H9 (cell line): ENCODE results near the gene CFAP61. TPM values are rescaled to one million over a fixed set of nuclear protein-coding genes. Genes with fewer than 3 reads are reported as not detected.
A peak's percentile ranks its signal among the peaks of the same experiment; 100 is the strongest.

ENCODE experiments used
- DNase-seq: peaks from one replicate; pipeline ENCODE4 v3.0.0-alpha.2; 2017
- H2AFZ ChIP-seq: one replicate; pipeline ENCODE4 v1.6.1; 2013; ENCODE audit warnings: mild to moderate bottlenecking, low read length, control low read depth, moderate library complexity
- H2AK5ac ChIP-seq: 2 replicates; pipeline ENCODE4 v1.6.1; 2013; ENCODE audit warnings: low read length, control low read depth, mixed read lengths; ENCODE audit not compliant: insufficient read length
- H2BK120ac ChIP-seq: one replicate; pipeline ENCODE4 v1.6.1; 2013; ENCODE audit warnings: low read depth, mild to moderate bottlenecking, low read length, control low read depth, inconsistent platforms; ENCODE audit not compliant: poor library complexity, severe bottlenecking
- H2BK12ac ChIP-seq: 2 replicates; pipeline ENCODE4 v1.6.1; 2013; ENCODE audit warnings: low read length, control low read depth, mixed read lengths, low read depth; ENCODE audit not compliant: insufficient read length
- H2BK15ac ChIP-seq: 2 replicates; pipeline ENCODE4 v1.6.1; 2013; ENCODE audit warnings: low read depth, low read length, control low read depth
- H2BK20ac ChIP-seq: one replicate; pipeline ENCODE4 v1.6.1; 2013; ENCODE audit warnings: low read depth, mild to moderate bottlenecking, low read length, control low read depth, inconsistent platforms; ENCODE audit not compliant: poor library complexity, severe bottlenecking
- H2BK5ac ChIP-seq: 2 replicates; pipeline ENCODE4 v1.6.1; 2013; ENCODE audit warnings: low read length, control low read depth, mixed read lengths; ENCODE audit not compliant: insufficient read length
- H3K14ac ChIP-seq: 2 replicates; pipeline ENCODE4 v1.6.1; 2013; ENCODE audit warnings: low read length, control low read depth; ENCODE audit not compliant: insufficient read depth
- H3K18ac ChIP-seq: 2 replicates; pipeline ENCODE4 v1.6.1; 2013; ENCODE audit warnings: low read depth, mild to moderate bottlenecking, mixed read lengths, low read length, control low read depth; ENCODE audit not compliant: insufficient read length
- H3K23ac ChIP-seq: 2 replicates; pipeline ENCODE4 v1.6.1; 2013; ENCODE audit warnings: low read length, control low read depth, mixed read lengths, low read depth; ENCODE audit not compliant: insufficient read length
- H3K23me2 ChIP-seq: 2 replicates; pipeline ENCODE4 v1.6.1; 2013; ENCODE audit warnings: low read depth, mild to moderate bottlenecking, mixed read lengths, low read length, control low read depth; ENCODE audit not compliant: insufficient read length, poor library complexity, severe bottlenecking
- H3K27ac ChIP-seq: 2 replicates; pipeline ENCODE4 v1.5.1; 2013; ENCODE audit warnings: low read length, control low read depth, mixed read lengths, low read depth; ENCODE audit not compliant: insufficient read length
- H3K27me3 ChIP-seq: 2 replicates; pipeline ENCODE4 v1.6.1; 2013; ENCODE audit warnings: low read length, control low read depth, inconsistent platforms; ENCODE audit not compliant: insufficient read depth
- H3K4ac ChIP-seq: 2 replicates; pipeline ENCODE4 v1.6.1; 2013; ENCODE audit warnings: low read depth, mild to moderate bottlenecking, control low read depth, inconsistent platforms, low read length, moderate library complexity
- H3K4me1 ChIP-seq: 2 replicates; pipeline ENCODE4 v1.6.1; 2013; ENCODE audit warnings: low read length, control low read depth, inconsistent platforms; ENCODE audit not compliant: insufficient read depth
- H3K4me2 ChIP-seq: 2 replicates; pipeline ENCODE4 v1.6.1; 2013; ENCODE audit warnings: low read length, control low read depth, mixed read lengths; ENCODE audit not compliant: insufficient read length, insufficient read depth
- H3K56ac ChIP-seq: 2 replicates; pipeline ENCODE4 v1.6.1; 2013; ENCODE audit warnings: low read depth, mild to moderate bottlenecking, mixed read lengths, low read length, control low read depth; ENCODE audit not compliant: insufficient read length
- H3K79me1 ChIP-seq: 2 replicates; pipeline ENCODE4 v1.6.1; 2013; ENCODE audit warnings: low read depth, mild to moderate bottlenecking, moderate library complexity, low read length, control low read depth, inconsistent platforms; ENCODE audit not compliant: insufficient read depth, poor library complexity, severe bottlenecking
- H3K79me2 ChIP-seq: 2 replicates; pipeline ENCODE4 v1.6.1; 2013; ENCODE audit warnings: low read length, control low read depth, inconsistent platforms; ENCODE audit not compliant: insufficient read depth
- H3K9ac ChIP-seq: 2 replicates; pipeline ENCODE4 v1.6.1; 2013; ENCODE audit warnings: low read length, control low read depth, mixed read lengths; ENCODE audit not compliant: insufficient read length; ENCODE audit errors: extremely low read depth
- H3K9me3 ChIP-seq: one replicate; pipeline ENCODE4 v1.6.1; 2013; ENCODE audit warnings: low read depth, low read length, inconsistent platforms; ENCODE audit not compliant: control insufficient read depth
- H3T11ph ChIP-seq: one replicate; pipeline ENCODE4 v1.6.1; 2013; ENCODE audit warnings: mild to moderate bottlenecking, low read length, control low read depth, inconsistent platforms
- H4K20me1 ChIP-seq: one replicate; pipeline ENCODE4 v1.6.1; 2013; ENCODE audit not compliant: control insufficient read depth, insufficient read length, insufficient read depth
- H4K5ac ChIP-seq: 2 replicates; pipeline ENCODE4 v1.6.1; 2013; ENCODE audit warnings: low read depth, mild to moderate bottlenecking, mixed read lengths, low read length, control low read depth; ENCODE audit not compliant: insufficient read length
- H4K8ac ChIP-seq: replicated peaks from 2 replicates; pipeline ENCODE4 v1.6.1; 2013; ENCODE audit warnings: low read length, control low read depth, mixed read lengths, low read depth; ENCODE audit not compliant: insufficient read length
- H4K91ac ChIP-seq: 2 replicates; pipeline ENCODE4 v1.6.1; 2013; ENCODE audit warnings: low read depth, mild to moderate bottlenecking, moderate library complexity, mixed read lengths, low read length, control low read depth; ENCODE audit not compliant: insufficient read length
- H3K27ac Mint-ChIP-seq, 3 experiments: 2 replicates in 2 of 3; 3 replicates in 1 of 3; pipeline ENCODE4 v1.8.0; 2020 to 2021; ENCODE audit warnings: mixed read lengths in 3 of 3, mild to moderate bottlenecking in 1 of 3, moderate library complexity in 1 of 3
- H3K27me3 Mint-ChIP-seq: 2 replicates; pipeline ENCODE4 v1.8.0; 2021; ENCODE audit warnings: low read depth, mild to moderate bottlenecking, moderate library complexity, mixed read lengths
- H3K36me3 Mint-ChIP-seq, 3 experiments: 2 replicates in 2 of 3; 3 replicates in 1 of 3; pipeline ENCODE4 v1.8.0; 2020 to 2021; ENCODE audit warnings: low read depth in 3 of 3, mixed read lengths in 3 of 3; ENCODE audit not compliant: insufficient read depth in 1 of 3
- H3K4me1 Mint-ChIP-seq, 2 experiments: 2 replicates each; pipeline ENCODE4 v1.8.0; 2020; ENCODE audit warnings: mixed read lengths in 2 of 2
- H3K4me3 Mint-ChIP-seq, 2 experiments: 2 replicates in 1 of 2; 3 replicates in 1 of 2; pipeline ENCODE4 v1.8.0; 2020 to 2021; ENCODE audit warnings: mild to moderate bottlenecking in 2 of 2, mixed read lengths in 2 of 2, moderate library complexity in 1 of 2
- H3K9me3 Mint-ChIP-seq, 2 experiments: 2 replicates in 1 of 2; 3 replicates in 1 of 2; pipeline ENCODE4 v1.8.0; 2020; ENCODE audit warnings: mild to moderate bottlenecking in 2 of 2, mixed read lengths in 2 of 2, moderate library complexity in 1 of 2
- CTCF ChIP-seq: fragments of 200-600 bp; sonication (generic); conservative IDR thresholded peaks from 3 replicates; pipeline ENCODE4 v1.8.0; 2021; ENCODE audit warnings: antibody characterized with exemption, mild to moderate bottlenecking
- WGBS: extraction: QIAGEN DNeasy Blood & Tissue Kit; methylation state at CpG from one replicate; pipeline ENCODE4 v1.1.7; 2013; ENCODE audit warnings: missing lambda C conversion rate, low lambda C conversion rate, mixed read lengths; ENCODE audit not compliant: insufficient read length; ENCODE audit errors: extremely low coverage; 5-methylcytosine and 5-hydroxymethylcytosine counted together
- total RNA-seq: library from RNA; stranded (reverse); gene quantifications from 2 replicates; pipeline ENCODE4 v1.2.1, GENCODE V29; 2021

Gene CFAP61
- total RNA-seq, 1 experiment from 2014 or later = 0.44 TPM

GRCh38 chr20:20012541-20012940 lies 39.8 kb upstream of the CFAP61 start:
- no peak overlapping the region for H2AFZ ChIP-seq
- no peaks in the 10 kb centered on the region; the same call in 1 of the 2 replicates for H3K79me2 ChIP-seq
- H3K4me3 Mint-ChIP-seq = no peak overlapping the region

More at GRCh38 chr20:20012541-20012940, 39.8 kb upstream of the CFAP61 start:
- Histone ChIP-seq H2BK15ac (no peak overlapping the region), H3T11ph (no peak overlapping the region), H3K9ac (no peak overlapping the region), H3K56ac (no peak overlapping the region), H4K8ac (no peak overlapping the region), H2AK5ac (no peak overlapping the region), H3K18ac (no peak overlapping the region), H2BK120ac (no peak overlapping the region), H3K23ac (no peak overlapping the region), H3K4me1 (no peaks in the 10 kb centered on the region), H4K91ac (no peak overlapping the region), H3K9me3 (no peaks in the 10 kb centered on the region), H3K79me1 (no peaks in the 10 kb centered on the region), H4K5ac (no peak overlapping the region), H3K14ac (no peak overlapping the region), H2BK5ac (no peak overlapping the region), H3K4me2 (no peak overlapping the region), H3K27me3 (no peaks in the 10 kb centered on the region), H2BK12ac (no peak overlapping the region), H2BK20ac (no peak overlapping the region), H3K27ac (no peak overlapping the region), H3K23me2 (no peaks in the 10 kb centered on the region), H4K20me1 (no peaks in the 10 kb centered on the region), H3K4ac (no peak overlapping the region)
- no CpG with 5 or more reads among the region's 2 CpGs for WGBS
- DNase-seq = no peak
- H3K4me1 Mint-ChIP-seq = peaks cover 10 to 27% of the 10 kb centered on the region in 2 experiments
- H3K27me3 Mint-ChIP-seq = no peaks in the 10 kb centered on the region
- TF ChIP-seq CTCF = no peak
- H3K27ac Mint-ChIP-seq = peak overlapping the region in 1 of 3 experiments; percentile 81; a peak in 2 of 7 replicates
- no peaks in the 10 kb centered on the region for H3K9me3 Mint-ChIP-seq
- H3K36me3 Mint-ChIP-seq = no peaks in the 10 kb centered on the region
